Keratinocyte (primary cell): Measurements from ENCODE around the gene OSTF1. TPM values are rescaled to one million over a fixed set of nuclear protein-coding genes. Genes with fewer than 3 reads are reported as not detected.
A peak's percentile ranks its signal among the peaks of the same experiment; 100 is the strongest.

ENCODE experiments used
- DNase-seq: peaks from one replicate; pipeline ENCODE4 v3.0.0-alpha.2; 2011; ENCODE audit warnings: low read depth, missing footprints, low spot score
- FAIRE-seq: peaks from 2 replicates; lab custom pipeline; 2011; peaks lifted over from hg19 to GRCh38; lab: Jason Lieb, UNC
- H2AFZ ChIP-seq: 2 replicates; pipeline ENCODE4 v1.6.0; 2012; ENCODE audit warnings: low read length, control low read depth, inconsistent platforms; ENCODE audit not compliant: control insufficient read depth
- H3K27ac ChIP-seq: 2 replicates; pipeline ENCODE4 v1.5.1; 2011; ENCODE audit warnings: low read length; ENCODE audit not compliant: control insufficient read depth, insufficient read depth
- H3K27me3 ChIP-seq: 3 replicates; pipeline ENCODE4 v1.6.0; 2011; ENCODE audit warnings: low read length; ENCODE audit not compliant: control insufficient read depth, insufficient read depth; ENCODE audit errors: extremely low read depth
- H3K36me3 ChIP-seq, 2 experiments: 2 replicates in 1 of 2; 3 replicates in 1 of 2; pipeline ENCODE4 v1.5.1; 2011; ENCODE audit warnings: low read length in 2 of 2, mild to moderate bottlenecking in 1 of 2; ENCODE audit not compliant: control insufficient read depth in 2 of 2, insufficient read depth in 2 of 2; ENCODE audit errors: extremely low read depth in 1 of 2
- H3K4me1 ChIP-seq: 3 replicates; pipeline ENCODE4 v1.5.1; 2011; ENCODE audit warnings: low read length; ENCODE audit not compliant: control insufficient read depth, insufficient read depth; ENCODE audit errors: extremely low read depth
- H3K4me2 ChIP-seq: 3 replicates; pipeline ENCODE4 v1.6.0; 2011; ENCODE audit warnings: low read depth, low read length; ENCODE audit not compliant: control insufficient read depth, insufficient read depth; ENCODE audit errors: extremely low read depth
- H3K4me3 ChIP-seq, 3 experiments: fragments of 200-600 bp in 1 of 3; sonication (generic) in 1 of 3; 2 replicates in 2 of 3; 3 replicates in 1 of 3; pipeline ENCODE4 v1.5.1; 2011 to 2016; ENCODE audit warnings: low read length in 3 of 3, mild to moderate bottlenecking in 3 of 3, control low read depth in 2 of 3, inconsistent platforms in 1 of 3, low read depth in 1 of 3, mixed read lengths in 1 of 3, mixed run types in 1 of 3, moderate library complexity in 1 of 3; ENCODE audit not compliant: control insufficient read depth in 2 of 3, insufficient read depth in 2 of 3; ENCODE audit errors: extremely low read depth in 1 of 3
- H3K79me2 ChIP-seq: 2 replicates; pipeline ENCODE4 v1.6.0; 2012; ENCODE audit warnings: low read length; ENCODE audit not compliant: control insufficient read depth, insufficient read depth
- H3K9ac ChIP-seq: 3 replicates; pipeline ENCODE4 v1.6.0; 2011; ENCODE audit warnings: low read length; ENCODE audit not compliant: control insufficient read depth, insufficient read depth; ENCODE audit errors: extremely low read depth
- H3K9me1 ChIP-seq: 3 replicates; pipeline ENCODE4 v1.6.0; 2011; ENCODE audit warnings: low read length; ENCODE audit not compliant: control insufficient read depth, insufficient read depth; ENCODE audit errors: extremely low read depth
- H3K9me3 ChIP-seq: 2 replicates; pipeline ENCODE4 v1.5.1; 2012; ENCODE audit warnings: low read depth, low read length; ENCODE audit not compliant: control insufficient read depth
- H4K20me1 ChIP-seq: 3 replicates; pipeline ENCODE4 v1.6.0; 2011; ENCODE audit warnings: low read length; ENCODE audit not compliant: control insufficient read depth, insufficient read depth; ENCODE audit errors: extremely low read depth
- EZH2 ChIP-seq: IDR thresholded peaks from one replicate; pipeline ENCODE4 v1.6.1; 2012; ENCODE audit warnings: inconsistent platforms, mild to moderate bottlenecking, low read length, moderate library complexity
- dilution Hi-C: fragments of 300-500 bp; cut with MboI; formaldehyde crosslinking; loops from one replicate; pipeline ENCODE4 v1.7.0; 2020; ENCODE audit warnings: low sequenced_read_pairs; ENCODE audit not compliant: extremely low pct_ligation_motif_present
- polyA plus RNA-seq, 5 experiments: library from polyadenylated mRNA; depleted of rRNA in 3 of 5; stranded (reverse) in 3 of 5; stranded (forward) in 1 of 5; unstranded in 1 of 5; fragments of >200 nt; gene quantifications; 1 replicate in 1 of 5; 2 replicates in 3 of 5; 3 replicates in 1 of 5; pipeline versions ENCODE4 v1.2.1 to v1.2.3, GENCODE V29; 2011 to 2012; ENCODE audit warnings: missing spikeins in 2 of 5, low read depth in 1 of 5, low replicate concordance in 1 of 5
- TF ChIP-seq, protein P1 (sequence below), 3 experiments: IDR thresholded peaks in 1 of 3; conservative IDR thresholded peaks in 1 of 3; optimal IDR thresholded peaks in 1 of 3; 2 replicates in 2 of 3; 3 replicates in 1 of 3; pipeline versions ENCODE3 to v1.5.1; 2011; ENCODE audit warnings: low read length in 3 of 3, mild to moderate bottlenecking in 3 of 3, moderate library complexity in 2 of 3, control low read depth in 1 of 3, inconsistent platforms in 1 of 3; ENCODE audit not compliant: insufficient read depth in 2 of 3; ENCODE audit errors: extremely low read depth in 1 of 3

Gene OSTF1
- polyA plus RNA-seq, 1 donor (not counting 4 experiments of a cell fraction or from before 2014, with no cell fraction given) = 39.2 TPM

DNA sequence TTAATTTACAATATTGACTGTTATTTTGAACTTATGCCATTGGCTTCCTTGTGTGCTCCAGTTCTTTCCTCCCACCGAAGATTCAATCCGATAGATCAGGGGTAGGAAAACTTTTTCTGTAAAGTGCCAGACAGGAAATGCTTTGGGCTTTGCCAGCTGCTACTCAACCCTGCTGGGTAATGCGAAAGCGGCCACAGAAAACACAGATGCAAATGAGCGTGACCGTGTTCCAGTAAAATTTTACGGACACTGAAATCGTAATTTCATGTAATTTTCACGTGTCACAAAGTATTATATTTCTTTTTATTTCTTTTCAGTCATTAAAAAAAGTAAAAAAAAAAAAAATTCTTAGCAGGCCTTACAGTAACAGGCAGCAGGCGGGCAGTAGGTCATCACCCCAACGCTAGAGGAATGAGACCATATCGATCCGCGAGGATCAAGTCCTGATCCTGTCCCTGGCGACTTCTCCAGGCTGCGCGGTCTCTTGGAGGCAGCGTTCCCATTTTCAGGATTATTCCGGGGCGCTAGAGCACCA lies 958 bp upstream of the OSTF1 start:
- FAIRE-seq = peak; percentile 67
- dilution Hi-C loops = no loop called here
- H3K4me2 ChIP-seq = peak overlapping the region; percentile 91

DNA sequence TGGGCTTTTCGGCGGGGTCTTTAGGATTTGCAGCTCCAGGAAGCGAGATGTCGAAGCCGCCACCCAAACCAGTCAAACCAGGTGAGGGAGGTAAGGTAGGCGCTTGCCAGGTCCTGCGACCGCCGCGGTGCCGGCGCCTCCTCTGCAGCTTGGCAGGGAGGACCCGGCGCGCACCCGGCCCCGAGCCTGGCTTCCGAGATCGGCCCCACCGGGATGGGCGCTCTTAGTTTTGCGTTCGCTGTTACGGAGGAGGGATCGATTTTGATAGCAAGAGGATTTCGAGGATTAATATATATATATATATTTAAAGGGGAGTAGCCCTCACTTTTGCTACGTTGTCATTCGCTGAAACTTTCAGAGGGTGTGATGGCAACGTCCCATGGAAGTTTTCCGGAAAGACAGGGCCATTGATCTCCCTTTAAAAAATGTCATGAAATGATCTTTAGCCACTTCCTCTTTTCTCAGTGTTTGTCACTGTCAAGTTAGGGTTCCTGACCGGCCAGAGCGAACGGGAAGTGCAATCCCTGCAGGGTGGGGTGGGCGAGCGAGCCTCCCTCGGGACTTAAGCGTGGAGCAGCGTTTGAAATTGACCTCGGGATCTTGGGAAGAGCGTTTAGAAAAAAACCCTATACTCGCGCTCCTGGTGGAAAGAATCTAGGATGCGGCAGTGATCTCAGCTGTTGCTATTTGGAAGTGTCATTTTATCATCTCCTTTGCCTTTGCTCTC lies 495 bp downstream of the OSTF1 start:
- Histone ChIP-seq H3K9me3 (no peaks in the 10 kb centered on the region), H3K4me2 (peak overlapping the region; percentile 97), H3K36me3 (no peaks in the 10 kb centered on the region), H2AFZ (peak overlapping the region; percentile 80), H3K9ac (peak overlapping the region; percentile 84), H3K9me1 (no peaks in the 10 kb centered on the region), H3K27me3 (no peaks in the 10 kb centered on the region), H3K4me3 (peak overlapping the region; percentile 63 to 90 (median 68)), H4K20me1 (no peaks in the 10 kb centered on the region), H3K27ac (peak overlapping the region; percentile 77), H3K4me1 (peaks cover 34% of the 10 kb centered on the region), H3K79me2 (peaks cover 51% of the 10 kb centered on the region)
- DNase-seq (no peak), FAIRE-seq (no peak)
- dilution Hi-C loops = no loop called here
- no peak for TF ChIP-seq EZH2
- TF ChIP-seq, protein P1, sequence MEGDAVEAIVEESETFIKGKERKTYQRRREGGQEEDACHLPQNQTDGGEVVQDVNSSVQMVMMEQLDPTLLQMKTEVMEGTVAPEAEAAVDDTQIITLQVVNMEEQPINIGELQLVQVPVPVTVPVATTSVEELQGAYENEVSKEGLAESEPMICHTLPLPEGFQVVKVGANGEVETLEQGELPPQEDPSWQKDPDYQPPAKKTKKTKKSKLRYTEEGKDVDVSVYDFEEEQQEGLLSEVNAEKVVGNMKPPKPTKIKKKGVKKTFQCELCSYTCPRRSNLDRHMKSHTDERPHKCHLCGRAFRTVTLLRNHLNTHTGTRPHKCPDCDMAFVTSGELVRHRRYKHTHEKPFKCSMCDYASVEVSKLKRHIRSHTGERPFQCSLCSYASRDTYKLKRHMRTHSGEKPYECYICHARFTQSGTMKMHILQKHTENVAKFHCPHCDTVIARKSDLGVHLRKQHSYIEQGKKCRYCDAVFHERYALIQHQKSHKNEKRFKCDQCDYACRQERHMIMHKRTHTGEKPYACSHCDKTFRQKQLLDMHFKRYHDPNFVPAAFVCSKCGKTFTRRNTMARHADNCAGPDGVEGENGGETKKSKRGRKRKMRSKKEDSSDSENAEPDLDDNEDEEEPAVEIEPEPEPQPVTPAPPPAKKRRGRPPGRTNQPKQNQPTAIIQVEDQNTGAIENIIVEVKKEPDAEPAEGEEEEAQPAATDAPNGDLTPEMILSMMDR (optimal IDR thresholded peaks at IDR 0.05 in 1 of 3, IDR thresholded peaks at IDR 0.05 in 1 of 3, conservative IDR thresholded peaks at IDR 0.05 in 1 of 3; ENCODE audit: extremely low read depth in 1 of 3, insufficient read depth in 2 of 3, low read length in 3 of 3) = peak in 2 of 3 experiments; percentile 29 to 30

More for the DNA sequence above, 958 bp upstream of the OSTF1 start:
- Histone ChIP-seq H3K79me2 (peaks cover 39% of the 10 kb centered on the region), H3K27me3 (no peaks in the 10 kb centered on the region), H3K9ac (peak overlapping the region; percentile 97), H3K36me3 (peaks cover 3 to 6% of the 10 kb centered on the region in 2 experiments), H3K9me1 (no peaks in the 10 kb centered on the region), H2AFZ (peak overlapping the region; percentile 88), H3K9me3 (no peaks in the 10 kb centered on the region), H3K4me1 (peaks cover 46% of the 10 kb centered on the region), H3K4me3 (peak overlapping the region; percentile 91 to 92 (median 91)), H4K20me1 (no peaks in the 10 kb centered on the region), H3K27ac (peak overlapping the region; percentile 92)
- no peak for TF ChIP-seq EZH2
- TF ChIP-seq, protein P1 (optimal IDR thresholded peaks at IDR 0.05 in 1 of 3, IDR thresholded peaks at IDR 0.05 in 1 of 3, conservative IDR thresholded peaks at IDR 0.05 in 1 of 3; ENCODE audit: extremely low read depth in 1 of 3, insufficient read depth in 2 of 3, low read length in 3 of 3) = peak in 1 of 3 experiments; percentile 6
- DNase-seq = no peak
